ENCODE results near the gene MTHFD1L.

The MTHFD1L gene

DNA sequence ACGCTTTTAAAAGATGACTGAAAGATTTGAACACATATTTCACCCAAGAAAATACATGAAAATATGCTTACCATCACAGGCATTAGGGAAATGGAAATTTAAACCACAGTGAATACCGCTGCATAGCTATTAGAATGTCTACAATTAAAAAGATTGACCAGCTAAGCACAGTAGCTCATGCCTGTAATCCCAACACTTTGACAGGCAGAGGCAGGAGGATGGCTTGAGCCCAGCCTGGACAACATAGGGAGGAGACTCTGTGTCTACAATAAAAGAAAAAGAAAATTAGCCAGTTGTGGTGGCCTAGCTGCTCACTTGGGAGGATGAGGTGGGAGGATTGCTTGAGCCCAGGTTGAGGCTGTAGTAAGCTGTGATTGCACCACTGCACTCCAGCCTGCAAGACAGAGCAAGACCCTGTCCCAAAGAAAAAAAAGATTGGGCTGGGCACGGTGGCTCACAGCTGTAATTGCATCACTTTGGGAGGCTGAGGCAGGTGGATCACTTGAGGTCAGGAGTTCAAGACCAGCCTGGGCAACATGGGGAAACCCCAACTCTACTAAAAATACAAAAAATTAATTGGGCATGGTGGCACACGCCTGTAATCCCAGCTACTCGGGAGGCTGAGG lies 210.5 kb downstream of the MTHFD1L start:
- H3K79me2 ChIP-seq (ENCODE audit: insufficient read depth, low read length), result no peaks in the 10 kb centered on the region
- H3K4me2 ChIP-seq (ENCODE audit: insufficient read depth, low read length), result no peak overlapping the region
- H3K36me3 ChIP-seq (ENCODE audit: insufficient read depth, low read length), result peaks cover 46% of the 10 kb centered on the region
- H3K9ac ChIP-seq (ENCODE audit: low read depth, low read length), result no peak overlapping the region
- no peak overlapping the region for H3K4me3 ChIP-seq (ENCODE audit: low read depth in 1 of 2, low read length in 2 of 2)
- H3K4me1 ChIP-seq (ENCODE audit: insufficient read depth, low read length), result no peaks in the 10 kb centered on the region
- no peaks in the 10 kb centered on the region for H4K20me1 ChIP-seq (ENCODE audit: insufficient read depth, low read length)
- H2AFZ ChIP-seq (ENCODE audit: low read depth, low read length), result no peak overlapping the region
- DNase-seq (no peak), ATAC-seq (ENCODE audit: insufficient read depth, low read depth) (no peak)
- H3K27ac ChIP-seq (ENCODE audit: low read length), result no peak overlapping the region
- no peak for TF ChIP-seq EZH2 (IDR thresholded peaks at IDR 0.05; ENCODE audit: borderline replicate concordance, low read depth, low read length, severe bottlenecking)
- TF ChIP-seq, protein P1, sequence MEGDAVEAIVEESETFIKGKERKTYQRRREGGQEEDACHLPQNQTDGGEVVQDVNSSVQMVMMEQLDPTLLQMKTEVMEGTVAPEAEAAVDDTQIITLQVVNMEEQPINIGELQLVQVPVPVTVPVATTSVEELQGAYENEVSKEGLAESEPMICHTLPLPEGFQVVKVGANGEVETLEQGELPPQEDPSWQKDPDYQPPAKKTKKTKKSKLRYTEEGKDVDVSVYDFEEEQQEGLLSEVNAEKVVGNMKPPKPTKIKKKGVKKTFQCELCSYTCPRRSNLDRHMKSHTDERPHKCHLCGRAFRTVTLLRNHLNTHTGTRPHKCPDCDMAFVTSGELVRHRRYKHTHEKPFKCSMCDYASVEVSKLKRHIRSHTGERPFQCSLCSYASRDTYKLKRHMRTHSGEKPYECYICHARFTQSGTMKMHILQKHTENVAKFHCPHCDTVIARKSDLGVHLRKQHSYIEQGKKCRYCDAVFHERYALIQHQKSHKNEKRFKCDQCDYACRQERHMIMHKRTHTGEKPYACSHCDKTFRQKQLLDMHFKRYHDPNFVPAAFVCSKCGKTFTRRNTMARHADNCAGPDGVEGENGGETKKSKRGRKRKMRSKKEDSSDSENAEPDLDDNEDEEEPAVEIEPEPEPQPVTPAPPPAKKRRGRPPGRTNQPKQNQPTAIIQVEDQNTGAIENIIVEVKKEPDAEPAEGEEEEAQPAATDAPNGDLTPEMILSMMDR (IDR thresholded peaks at IDR 0.05; ENCODE audit: borderline replicate concordance, extremely low read depth, low read length, poor library complexity, severe bottlenecking), result no peak
- no peaks in the 10 kb centered on the region for H3K27me3 ChIP-seq (ENCODE audit: insufficient read depth, low read length, poor library complexity)
- H3K9me3 ChIP-seq (ENCODE audit: insufficient read depth, low read length, severe bottlenecking), result peaks cover 21% of the 10 kb centered on the region

DNA sequence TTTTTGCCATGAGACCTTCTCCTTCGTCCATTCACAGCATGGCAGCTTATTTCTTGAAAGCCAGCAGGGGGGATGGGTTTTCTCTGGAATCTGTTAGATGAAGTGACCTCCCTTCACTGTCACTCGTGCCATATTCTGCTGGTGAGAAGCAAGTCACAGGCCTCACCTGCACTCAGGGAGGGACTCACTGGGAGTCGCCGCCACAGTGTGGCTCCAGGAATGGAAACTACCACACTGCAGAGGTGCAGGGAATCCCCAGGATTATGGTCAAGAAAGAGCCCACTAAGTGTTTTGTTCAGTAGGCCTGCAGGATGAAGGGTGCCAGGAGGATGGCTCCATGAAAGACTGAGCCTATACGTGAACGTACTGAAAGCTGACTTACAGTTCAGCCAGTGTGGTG lies 213.2 kb downstream of the MTHFD1L start:
- H3K27ac ChIP-seq (ENCODE audit: low read length), result no peak overlapping the region
- no peaks in the 10 kb centered on the region for H3K79me2 ChIP-seq (ENCODE audit: insufficient read depth, low read length)
- no peak for TF ChIP-seq EZH2 (IDR thresholded peaks at IDR 0.05; ENCODE audit: borderline replicate concordance, low read depth, low read length, severe bottlenecking)
- TF ChIP-seq, protein P1 (IDR thresholded peaks at IDR 0.05; ENCODE audit: borderline replicate concordance, extremely low read depth, low read length, poor library complexity, severe bottlenecking), result no peak
- H3K36me3 ChIP-seq (ENCODE audit: insufficient read depth, low read length), result peaks cover 30% of the 10 kb centered on the region
- H4K20me1 ChIP-seq (ENCODE audit: insufficient read depth, low read length), result no peaks in the 10 kb centered on the region; the same call in 1 of the 2 replicates
- H3K4me1 ChIP-seq (ENCODE audit: insufficient read depth, low read length), result no peaks in the 10 kb centered on the region
- H3K9ac ChIP-seq (ENCODE audit: low read depth, low read length), result no peak overlapping the region
- DNase-seq (no peak), ATAC-seq (ENCODE audit: insufficient read depth, low read depth) (no peak)
- H3K9me3 ChIP-seq (ENCODE audit: insufficient read depth, low read length, severe bottlenecking), result peaks cover 15% of the 10 kb centered on the region
- H3K27me3 ChIP-seq (ENCODE audit: insufficient read depth, low read length, poor library complexity), result no peaks in the 10 kb centered on the region
- H3K4me2 ChIP-seq (ENCODE audit: insufficient read depth, low read length), result no peak overlapping the region
- no peak overlapping the region for H3K4me3 ChIP-seq (ENCODE audit: low read depth in 1 of 2, low read length in 2 of 2)
- H2AFZ ChIP-seq (ENCODE audit: low read depth, low read length), result no peak overlapping the region

DNA sequence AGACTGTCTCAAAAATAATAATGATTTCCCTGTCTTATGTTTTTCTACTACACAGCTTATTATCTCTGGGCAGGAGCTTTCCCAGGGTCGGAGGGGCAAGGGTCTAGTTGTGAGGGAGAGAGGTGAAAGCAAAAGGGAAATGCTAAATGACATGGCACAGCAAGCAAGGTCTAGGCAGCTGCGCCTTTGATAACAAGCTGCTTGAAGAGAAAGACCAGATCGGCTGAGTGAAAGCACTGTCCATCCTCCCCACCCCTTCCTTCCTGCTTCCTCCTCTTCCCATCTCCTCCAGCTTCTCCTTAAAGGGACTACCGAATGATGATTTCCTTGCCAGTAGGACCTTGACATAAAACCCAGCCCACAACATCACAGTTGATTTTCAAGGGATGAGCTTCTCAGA lies 216.2 kb downstream of the MTHFD1L start:
- H3K9ac ChIP-seq (ENCODE audit: low read depth, low read length), result no peak overlapping the region
- no peak overlapping the region for H3K27ac ChIP-seq (ENCODE audit: low read length)
- no peak overlapping the region for H2AFZ ChIP-seq (ENCODE audit: low read depth, low read length)
- H3K36me3 ChIP-seq (ENCODE audit: insufficient read depth, low read length), result peaks cover 16% of the 10 kb centered on the region
- H3K4me2 ChIP-seq (ENCODE audit: insufficient read depth, low read length), result no peak overlapping the region
- H3K4me1 ChIP-seq (ENCODE audit: insufficient read depth, low read length), result no peaks in the 10 kb centered on the region
- no peaks in the 10 kb centered on the region for H3K79me2 ChIP-seq (ENCODE audit: insufficient read depth, low read length)
- TF ChIP-seq, protein P1 (IDR thresholded peaks at IDR 0.05; ENCODE audit: borderline replicate concordance, extremely low read depth, low read length, poor library complexity, severe bottlenecking), result no peak
- no peak for TF ChIP-seq EZH2 (IDR thresholded peaks at IDR 0.05; ENCODE audit: borderline replicate concordance, low read depth, low read length, severe bottlenecking)
- DNase-seq (no peak), ATAC-seq (ENCODE audit: insufficient read depth, low read depth) (no peak)
- no peak overlapping the region for H3K4me3 ChIP-seq (ENCODE audit: low read depth in 1 of 2, low read length in 2 of 2)
- H3K27me3 ChIP-seq (ENCODE audit: insufficient read depth, low read length, poor library complexity), result no peaks in the 10 kb centered on the region
- no peaks in the 10 kb centered on the region for H3K9me3 ChIP-seq (ENCODE audit: insufficient read depth, low read length, severe bottlenecking)
- H4K20me1 ChIP-seq (ENCODE audit: insufficient read depth, low read length), result no peaks in the 10 kb centered on the region; the same call in 1 of the 2 replicates

Measured in DND-41 (cell line).